Hepatocyte (in vitro differentiated cells): ENCODE results near the gene TIGD7. TPM values are rescaled to one million over a fixed set of nuclear protein-coding genes. Genes with fewer than 3 reads are reported as not detected.

Source experiments
- DNase-seq: peaks from one replicate; pipeline ENCODE4 v3.0.0-alpha.2; 2016; ENCODE audit warnings: low spot score
- H2AFZ ChIP-seq: fragments of 200-600 bp; sonication (generic); 2 replicates; pipeline ENCODE4 v1.6.0; 2016; ENCODE audit warnings: antibody characterized with exemption, mild to moderate bottlenecking
- H3K27ac ChIP-seq: fragments of 200-600 bp; sonication (generic); 2 replicates; pipeline ENCODE4 v1.5.1; 2016; ENCODE audit warnings: mild to moderate bottlenecking
- H3K27me3 ChIP-seq: fragments of 200-600 bp; sonication (generic); 2 replicates; pipeline ENCODE4 v1.6.1; 2016
- H3K36me3 ChIP-seq: fragments of 200-600 bp; sonication (generic); replicated peaks from 2 replicates; pipeline ENCODE4 v1.5.1; 2016; ENCODE audit warnings: low read depth; ENCODE audit not compliant: insufficient read depth
- H3K4me1 ChIP-seq: fragments of 200-600 bp; sonication (generic); 2 replicates; pipeline ENCODE4 v1.5.1; 2016; ENCODE audit warnings: mild to moderate bottlenecking, moderate library complexity; ENCODE audit not compliant: insufficient read depth
- H3K4me2 ChIP-seq: fragments of 200-600 bp; sonication (generic); 2 replicates; pipeline ENCODE4 v1.6.0; 2016
- H3K4me3 ChIP-seq: fragments of 200-600 bp; sonication (generic); 2 replicates; pipeline ENCODE4 v1.5.1; 2016; ENCODE audit warnings: mild to moderate bottlenecking
- H3K79me2 ChIP-seq: fragments of 200-600 bp; sonication (generic); 2 replicates; pipeline ENCODE4 v1.6.0; 2017; ENCODE audit warnings: mild to moderate bottlenecking
- H3K9me2 ChIP-seq: fragments of 200-600 bp; sonication (generic); replicated peaks from 2 replicates; pipeline ENCODE4 v1.6.0; 2017; ENCODE audit warnings: mild to moderate bottlenecking; ENCODE audit not compliant: insufficient read depth
- H3K9me3 ChIP-seq: fragments of 200-600 bp; sonication (generic); 2 replicates; pipeline ENCODE4 v1.5.1; 2016; ENCODE audit warnings: low read depth, mild to moderate bottlenecking
- H4K20me1 ChIP-seq: fragments of 200-600 bp; sonication (generic); 2 replicates; pipeline ENCODE4 v1.6.0; 2016; ENCODE audit warnings: mild to moderate bottlenecking; ENCODE audit not compliant: insufficient read depth, poor library complexity, severe bottlenecking
- CTCF ChIP-seq: fragments of 200-600 bp; sonication (generic); IDR thresholded peaks from 2 replicates; pipeline ENCODE4 v1.5.1; 2016; ENCODE audit warnings: antibody characterized with exemption, mild to moderate bottlenecking; ENCODE audit not compliant: poor library complexity
- EZH2 ChIP-seq: fragments of 200-600 bp; sonication (generic); IDR thresholded peaks from 2 replicates; pipeline ENCODE4 v1.6.1; 2016; ENCODE audit warnings: antibody characterized with exemption, mild to moderate bottlenecking, borderline replicate concordance
- EZH2phosphoT487 ChIP-seq: fragments of 200-600 bp; sonication (generic); IDR thresholded peaks from one replicate; pipeline ENCODE4 v1.6.1; 2018; ENCODE audit warnings: antibody characterized with exemption, mild to moderate bottlenecking, low read depth, moderate library complexity; ENCODE audit not compliant: unreplicated experiment, severe bottlenecking
- WGBS: methylation state at CpG from one replicate; pipeline ENCODE4 v1.1.6; 2016; ENCODE audit warnings: low lambda C conversion rate; ENCODE audit errors: missing lambda C conversion rate; 5-methylcytosine and 5-hydroxymethylcytosine counted together
- polyA plus RNA-seq: library from polyadenylated mRNA; unstranded; fragments of >200 nt; fragmentation: Nextera tagmentation; extraction: Ambion mirVana; gene quantifications from 2 replicates; pipeline ENCODE4 v1.2.1, GENCODE V29; 2016
- total RNA-seq: library from RNA; depleted of rRNA; stranded (reverse); fragments of >200 nt; gene quantifications from 2 replicates; pipeline ENCODE4 v1.2.3, GENCODE V29; 2014

The TIGD7 gene
- total and polyA plus RNA-seq, 2 experiments from 2014 or later = 5.1 to 6.8 TPM

- H2AFZ ChIP-seq = no peak overlapping the region
- peak overlapping the region; percentile 89 for H3K4me3 ChIP-seq
- TF ChIP-seq EZH2phosphoT487 (no peak), EZH2 (no peak), CTCF (no peak)
- H3K9me2 ChIP-seq = no peaks in the 10 kb centered on the region
- H3K36me3 ChIP-seq = peaks cover 14% of the 10 kb centered on the region
- H3K9me3 ChIP-seq = peaks cover 28% of the 10 kb centered on the region
- no peaks in the 10 kb centered on the region for H4K20me1 ChIP-seq
- peaks cover 10% of the 10 kb centered on the region for H3K4me1 ChIP-seq
- H3K27me3 ChIP-seq = no peaks in the 10 kb centered on the region
- H3K27ac ChIP-seq = no peak overlapping the region
- H3K4me2 ChIP-seq = peak overlapping the region; percentile 95
- peaks cover 65% of the 10 kb centered on the region for H3K79me2 ChIP-seq
- no peak for DNase-seq
- WGBS = 83% methylated on average over 6 of the region's 6 CpGs
Measured at GRCh38 chr16:3285131-3285530, 20.1 kb downstream of the TIGD7 start.

GRCh38 chr16:3283543-3284447, 21.4 kb downstream of the TIGD7 start:
- TF ChIP-seq EZH2 (no peak), CTCF (no peak), EZH2phosphoT487 (no peak)
- Histone ChIP-seq H3K79me2 (peaks cover 56% of the 10 kb centered on the region), H3K4me1 (peaks cover 10% of the 10 kb centered on the region), H3K4me3 (peak overlapping the region; percentile 89), H3K4me2 (peak overlapping the region; percentile 95), H3K27ac (peak overlapping the region; percentile 100), H4K20me1 (no peaks in the 10 kb centered on the region), H2AFZ (peak overlapping the region; percentile 38), H3K9me2 (no peaks in the 10 kb centered on the region), H3K27me3 (no peaks in the 10 kb centered on the region), H3K9me3 (peaks cover 15% of the 10 kb centered on the region), H3K36me3 (peaks cover 5% of the 10 kb centered on the region)
- WGBS = 7% methylated on average over 56 of the region's 56 CpGs
- no peak for DNase-seq

- no peaks in the 10 kb centered on the region for H3K9me2 ChIP-seq
- H3K27ac ChIP-seq = peak within 1 kb of the TSS; percentile 100
- WGBS = under 1% methylated on average over 69 of the region's 72 CpGs
- H2AFZ ChIP-seq = peak within 1 kb of the TSS; percentile 94
- H3K9me3 ChIP-seq = peaks cover 6% of the 10 kb centered on the region
- H3K27me3 ChIP-seq = no peaks in the 10 kb centered on the region
- peak within 1 kb of the TSS; percentile 95 for H3K4me2 ChIP-seq
- TF ChIP-seq EZH2 (no peak), EZH2phosphoT487 (no peak), CTCF (no peak)
- no peaks in the 10 kb centered on the region for H3K36me3 ChIP-seq
- peak within 1 kb of the TSS; percentile 91 for H3K4me3 ChIP-seq
- peaks cover 49% of the 10 kb centered on the region for H3K79me2 ChIP-seq
- no peaks in the 10 kb centered on the region for H4K20me1 ChIP-seq
- peak; percentile 98 for DNase-seq
- H3K4me1 ChIP-seq = peaks cover 10% of the 10 kb centered on the region
Measured at GRCh38 chr16:3282730-3283542, 22.3 kb downstream of the TIGD7 start, which contains the start of gene ZNF263. ZNF263 (plus strand) TSS chr16:3283491; CDS start chr16:3283819, 328 bp downstream.
